H1 (cell line): ENCODE results near the gene SND1. TPM values are rescaled to one million over a fixed set of nuclear protein-coding genes. Genes with fewer than 3 reads are reported as not detected.

ENCODE experiments used
- CTCF ChIA-PET: fragments of 300-600 bp; sonication (Branson Sonifier 250); formaldehyde crosslinking; loops from one replicate; lab custom pipeline; 2021; ENCODE audit not compliant: partially characterized antibody; lab: Charles Lee
- POLR2A ChIA-PET: fragments of 300-600 bp; sonication (Branson Sonifier 250); formaldehyde crosslinking; loops from one replicate; lab custom pipeline; 2021; ENCODE audit warnings: inconsistent platforms; ENCODE audit not compliant: partially characterized antibody; lab: Charles Lee
- DNase-seq, 2 experiments: peaks; one replicate each; pipeline versions ENCODE4 v3.0.0 to v3.0.0-alpha.2; 2010 to 2022; ENCODE audit warnings: low spot score in 2 of 2, low read depth in 1 of 2, mixed read lengths in 1 of 2
- FAIRE-seq: peaks from 2 replicates; lab custom pipeline; 2011; peaks lifted over from hg19 to GRCh38; lab: Jason Lieb, UNC
- H2AFZ ChIP-seq: 2 replicates; pipeline ENCODE4 v1.8.1; 2012; ENCODE audit warnings: low read length, inconsistent platforms
- H2AK5ac ChIP-seq: 2 replicates; pipeline ENCODE4 v1.6.1; 2013; ENCODE audit warnings: low read depth, low read length
- H2BK120ac ChIP-seq: replicated peaks from 2 replicates; pipeline ENCODE3; 2013; ENCODE audit warnings: low read depth, low read length, inconsistent platforms
- H2BK12ac ChIP-seq: 2 replicates; pipeline ENCODE4 v1.6.1; 2013; ENCODE audit warnings: low read depth, low read length
- H2BK15ac ChIP-seq: 2 replicates; pipeline ENCODE4 v1.6.1; 2013; ENCODE audit warnings: low read length
- H2BK20ac ChIP-seq: 2 replicates; pipeline ENCODE4 v1.6.1; 2013; ENCODE audit warnings: low read length
- H2BK5ac ChIP-seq: 2 replicates; pipeline ENCODE4 v1.6.1; 2013; ENCODE audit warnings: low read depth, low read length
- H3K14ac ChIP-seq: 2 replicates; pipeline ENCODE4 v1.6.1; 2013; ENCODE audit warnings: inconsistent platforms; ENCODE audit not compliant: insufficient read length
- H3K18ac ChIP-seq: 2 replicates; pipeline ENCODE4 v1.6.1; 2013; ENCODE audit warnings: low read length; ENCODE audit errors: extremely low read depth
- H3K23ac ChIP-seq: 2 replicates; pipeline ENCODE4 v1.6.1; 2013; ENCODE audit warnings: inconsistent platforms; ENCODE audit not compliant: insufficient read length
- H3K23me2 ChIP-seq: 2 replicates; pipeline ENCODE4 v1.6.1; 2013; ENCODE audit warnings: low read depth, low read length
- H3K27ac ChIP-seq: 2 replicates; pipeline ENCODE4 v1.6.1; 2011; ENCODE audit warnings: low read depth, low read length, inconsistent platforms
- H3K27me3 ChIP-seq, 4 experiments: replicated peaks in 1 of 4; 1 replicate in 1 of 4; 2 replicates in 3 of 4; pipeline versions ENCODE4 v1.6.1 to v1.8.1; 2011 to 2013; ENCODE audit warnings: low read length in 3 of 4, mild to moderate bottlenecking in 3 of 4, inconsistent platforms in 2 of 4, mixed read lengths in 2 of 4, moderate library complexity in 1 of 4; ENCODE audit not compliant: control insufficient read depth in 3 of 4, insufficient read depth in 3 of 4; ENCODE audit errors: extremely low read depth in 1 of 4
- H3K36me3 ChIP-seq, 4 experiments: 2 replicates each; pipeline versions ENCODE4 v1.6.1 to v1.8.1; 2011 to 2013; ENCODE audit warnings: mild to moderate bottlenecking in 4 of 4, low read length in 3 of 4, moderate library complexity in 2 of 4, control low read depth in 1 of 4, inconsistent platforms in 1 of 4; ENCODE audit not compliant: insufficient read depth in 4 of 4, control insufficient read depth in 2 of 4
- H3K4ac ChIP-seq: replicated peaks from 2 replicates; pipeline ENCODE3; 2013; ENCODE audit warnings: low read length, low read depth, mixed read lengths, inconsistent platforms; ENCODE audit not compliant: insufficient read length
- H3K4me1 ChIP-seq, 4 experiments: replicated peaks in 1 of 4; 1 replicate in 1 of 4; 2 replicates in 3 of 4; pipeline versions ENCODE4 v1.6.1 to v1.8.1; 2011 to 2013; ENCODE audit warnings: low read length in 3 of 4, inconsistent platforms in 2 of 4, mixed read lengths in 1 of 4; ENCODE audit not compliant: insufficient read depth in 4 of 4, control insufficient read depth in 3 of 4
- H3K4me2 ChIP-seq, 2 experiments: 2 replicates each; pipeline versions ENCODE4 v1.6.1 to v1.8.1; 2011 to 2013; ENCODE audit warnings: low read depth in 2 of 2, low read length in 2 of 2, control low read depth in 1 of 2, inconsistent platforms in 1 of 2, mild to moderate bottlenecking in 1 of 2; ENCODE audit not compliant: insufficient read depth in 1 of 2
- H3K4me3 ChIP-seq, 4 experiments: fragments of 200-600, 300-600 bp in 1 of 4; sonication (generic), shearing (Covaris generic), sonication (Bioruptor Twin) in 1 of 4; 2 replicates each; pipeline versions ENCODE4 v1.5.1 to v1.8.1; 2011 to 2016; ENCODE audit warnings: low read length in 4 of 4, low read depth in 3 of 4, control low read depth in 2 of 4, inconsistent platforms in 2 of 4, mild to moderate bottlenecking in 2 of 4, mixed read lengths in 1 of 4, moderate library complexity in 1 of 4; ENCODE audit not compliant: insufficient read depth in 2 of 4; ENCODE audit errors: extremely low read depth in 1 of 4
- H3K56ac ChIP-seq: replicated peaks from 2 replicates; pipeline ENCODE3; 2013; ENCODE audit warnings: low read depth, mild to moderate bottlenecking, mixed read lengths, low read length, inconsistent platforms; ENCODE audit not compliant: insufficient read length
- H3K79me1 ChIP-seq: 2 replicates; pipeline ENCODE4 v1.6.1; 2013; ENCODE audit warnings: low read depth, low read length, control low read depth
- H3K79me2 ChIP-seq, 2 experiments: 2 replicates each; pipeline versions ENCODE4 v1.6.1 to v1.8.1; 2012 to 2013; ENCODE audit warnings: low read length in 2 of 2, mild to moderate bottlenecking in 2 of 2, inconsistent platforms in 1 of 2; ENCODE audit not compliant: insufficient read depth in 2 of 2, control insufficient read depth in 1 of 2
- H3K9ac ChIP-seq, 4 experiments: replicated peaks in 1 of 4; 1 replicate in 1 of 4; 2 replicates in 3 of 4; pipeline versions ENCODE4 v1.6.1 to v1.8.1; 2011 to 2013; ENCODE audit warnings: low read depth in 3 of 4, low read length in 3 of 4, control low read depth in 2 of 4, mild to moderate bottlenecking in 2 of 4, moderate library complexity in 2 of 4, inconsistent platforms in 1 of 4; ENCODE audit errors: extremely low read depth in 1 of 4
- H3K9me3 ChIP-seq, 2 experiments: 2 replicates each; pipeline versions ENCODE4 v1.6.1 to v1.8.1; 2012 to 2013; ENCODE audit warnings: mild to moderate bottlenecking in 2 of 2, moderate library complexity in 2 of 2, control low read depth in 1 of 2, inconsistent platforms in 1 of 2, low read depth in 1 of 2, low read length in 1 of 2, mixed read lengths in 1 of 2; ENCODE audit not compliant: insufficient read depth in 2 of 2
- H4K20me1 ChIP-seq, 2 experiments: replicated peaks in 1 of 2; 2 replicates each; pipeline versions ENCODE3 to v1.8.1; 2011 to 2013; ENCODE audit warnings: inconsistent platforms in 2 of 2, low read length in 2 of 2, mild to moderate bottlenecking in 1 of 2; ENCODE audit not compliant: insufficient read depth in 2 of 2, control insufficient read depth in 1 of 2
- H4K5ac ChIP-seq: 2 replicates; pipeline ENCODE4 v1.6.1; 2013; ENCODE audit warnings: low read length, low read depth, mixed read lengths, inconsistent platforms; ENCODE audit not compliant: insufficient read length
- H4K8ac ChIP-seq: 2 replicates; pipeline ENCODE4 v1.8.0; 2013; ENCODE audit warnings: mild to moderate bottlenecking, moderate library complexity, low read length, inconsistent platforms; ENCODE audit not compliant: insufficient read depth; ENCODE audit errors: extremely low read depth
- H4K91ac ChIP-seq: replicated peaks from 2 replicates; pipeline ENCODE3; 2013; ENCODE audit warnings: low read length, mixed read lengths, inconsistent platforms; ENCODE audit not compliant: insufficient read length
- CHD1 ChIP-seq: IDR thresholded peaks from 2 replicates; pipeline ENCODE4 v1.6.1; 2012; ENCODE audit warnings: low read depth, low read length, improper control_type of control experiment
- CHD2 ChIP-seq: IDR thresholded peaks from 2 replicates; pipeline ENCODE4 v1.6.1; 2012; ENCODE audit warnings: low read length, improper control_type of control experiment
- CREB1 ChIP-seq: IDR thresholded peaks from 2 replicates; pipeline ENCODE4 v1.6.1; 2012; ENCODE audit warnings: inconsistent platforms
- KDM5A ChIP-seq: fragments of 200-600 bp; IDR thresholded peaks from 2 replicates; pipeline ENCODE4 v1.7.1; 2012; ENCODE audit warnings: mild to moderate bottlenecking, low read length, inconsistent platforms, mixed read lengths
- MAX ChIP-seq: IDR thresholded peaks from 2 replicates; pipeline ENCODE4 v1.6.1; 2012; ENCODE audit warnings: inconsistent platforms
- RBBP5 ChIP-seq: IDR thresholded peaks from 2 replicates; pipeline ENCODE4 v1.7.1; 2012; ENCODE audit warnings: low read depth, mild to moderate bottlenecking, inconsistent platforms, low read length, moderate library complexity, borderline replicate concordance
- RNF2 ChIP-seq: fragments of 200-900, 300-1000 bp; sonication (generic); IDR thresholded peaks from 2 replicates; pipeline ENCODE4 v1.7.1; 2016; ENCODE audit warnings: borderline replicate concordance, low read depth, mild to moderate bottlenecking, antibody characterized with exemption, low read length; ENCODE audit not compliant: poor library complexity, severe bottlenecking; ENCODE audit errors: missing control alignments
- SP2 ChIP-seq: IDR thresholded peaks from 2 replicates; pipeline ENCODE4 v1.6.1; 2012; ENCODE audit warnings: mild to moderate bottlenecking, low read length, inconsistent platforms
- WGBS, 2 experiments: shearing (Covaris generic) in 1 of 2; methylation state at CpG; one replicate each; pipeline versions ENCODE4 v1.1.6 to v1.1.7; 2013 to 2015; ENCODE audit warnings: low lambda C conversion rate in 2 of 2, mixed read lengths in 2 of 2, inconsistent platforms in 1 of 2, low coverage in 1 of 2, missing lambda C conversion rate in 1 of 2; ENCODE audit not compliant: insufficient replicate concordance in 2 of 2, insufficient coverage in 1 of 2, insufficient read length in 1 of 2; ENCODE audit errors: extremely low coverage in 1 of 2, missing lambda C conversion rate in 1 of 2; 5-methylcytosine and 5-hydroxymethylcytosine counted together
- polyA plus RNA-seq, 7 experiments: library from polyadenylated mRNA; depleted of rRNA in 3 of 7; stranded (reverse) in 5 of 7; unstranded in 2 of 7; fragments of >200 nt in 5 of 7; fragments of 200-250 nt in 2 of 7; gene quantifications; 1 replicate in 5 of 7; 2 replicates in 1 of 7; 4 replicates in 1 of 7; pipeline versions ENCODE4 v1.2.1 to v1.2.3, GENCODE V29; 2011 to 2013; ENCODE audit warnings: missing spikeins in 2 of 7, mixed read lengths in 2 of 7
- total RNA-seq: library from RNA; stranded (reverse); fragmentation: NEBNext Ultra II Directional; extraction: Animal tissue kit (Norgen Biotek cat#: 25700); gene quantifications from 2 replicates; pipeline ENCODE4 v1.2.1, GENCODE V29; 2021

Gene SND1
- total and polyA plus RNA-seq, 2 of the 8 experiments (the other 6 are each of a cell fraction or from before 2014, with no cell fraction given) = 122 to 290 TPM

- Histone ChIP-seq H2AK5ac (no peak overlapping the region), H3K23ac (no peak overlapping the region), H4K5ac (no peak overlapping the region), H3K79me2 (peaks cover 29 to 100% of the 10 kb centered on the region in 2 experiments), H2BK12ac (no peak overlapping the region), H3K14ac (no peak overlapping the region), H3K4me3 (no peak overlapping the region), H2BK15ac (no peak overlapping the region), H3K36me3 (peaks cover 0 to 14% (median under 1%) of the 10 kb centered on the region in 4 experiments; a peak in 2 of 8 replicates), H3K9ac (no peak overlapping the region), H3K56ac (no peak overlapping the region), H2BK20ac (no peak overlapping the region), H3K4ac (no peak overlapping the region), H3K27ac (no peak overlapping the region), H4K91ac (no peak overlapping the region), H3K4me1 (peaks cover 5 to 13% (median 8%) of the 10 kb centered on the region in 4 experiments; a peak in 5 of 7 replicates), H2BK120ac (no peak overlapping the region), H3K9me3 (no peaks in the 10 kb centered on the region), H2AFZ (no peak overlapping the region), H3K27me3 (no peaks in the 10 kb centered on the region), H3K23me2 (no peaks in the 10 kb centered on the region), H2BK5ac (no peak overlapping the region), H3K79me1 (no peaks in the 10 kb centered on the region), H3K4me2 (no peak overlapping the region), H3K18ac (no peak overlapping the region), H4K20me1 (peaks cover 18 to 19% of the 10 kb centered on the region in 2 experiments), H4K8ac (no peak overlapping the region)
- CTCF ChIA-PET = interaction anchor here (1.5 kb wide), 1 partner anchor 19 kb away, joined by 4 read pairs; no protein-coding TSS in a partner anchor
- no peak for DNase-seq
- FAIRE-seq = no peak
- WGBS, 2 experiments = 96% methylated on average over 3 of the region's 3 CpGs; no CpG with 5 or more reads in 1 of the 2 experiments
- POLR2A ChIA-PET = no interaction called here
- TF ChIP-seq SP2 = no peak
- no peak for TF ChIP-seq RBBP5
- TF ChIP-seq RNF2 = no peak
- TF ChIP-seq CHD1 = no peak
- TF ChIP-seq KDM5A = no peak
- TF ChIP-seq CHD2 = no peak
- TF ChIP-seq CREB1 = no peak
- no peak for TF ChIP-seq MAX
Measured at GRCh38 chr7:127658970-127659630, 7.1 kb downstream of the SND1 start.
